K562 (cell line): ENCODE results near the gene HOXD9. TPM values are rescaled to one million over a fixed set of nuclear protein-coding genes. Genes with fewer than 3 reads are reported as not detected.

Experiments used
- ATAC-seq: fragments of 200-7000 bp; cut with Tn5 transposase; 3 replicates; pipeline ENCODE4 v1.9.1; 2020; ENCODE audit warnings: moderate library complexity
- BruUV-seq: library from RNA; stranded (reverse); fragments of 400-500 nt; replicated peaks from 2 replicates; lab custom pipeline; 2021; lab: Mats Ljungman, UMichigan
- CTCF ChIA-PET: fragments of 300-600 bp; formaldehyde crosslinking; extraction: SDS; loops from one replicate; lab custom pipeline; 2021; ENCODE audit warnings: low intra/inter-chr PET ratio; lab: Yijun Ruan, JAX
- POLR2A ChIA-PET: fragments of 300-600, 350-650 bp; sonication (Branson Sonifier 250); formaldehyde crosslinking; extraction: SDS; loops from one replicate; lab custom pipeline; 2021; ENCODE audit warnings: antibody characterized with exemption, inconsistent platforms; lab: Yijun Ruan, JAX
- DNase-seq, 4 experiments: peaks; one replicate each; pipeline versions ENCODE4 v3.0.0 to v3.0.0-alpha.2; 2011 to 2018; ENCODE audit warnings: low spot score in 3 of 4, mixed read lengths in 3 of 4; ENCODE audit errors: extremely low read depth in 1 of 4
- FAIRE-seq: peaks from 2 replicates; lab custom pipeline; 2011; peaks lifted over from hg19 to GRCh38; lab: Jason Lieb, UNC
- H2AFZ ChIP-seq: 2 replicates; pipeline ENCODE4 v1.6.0; 2011; ENCODE audit warnings: low read depth, low read length, control low read depth, inconsistent platforms
- H3K27ac ChIP-seq: fragments of 200-600 bp; 3 replicates; pipeline ENCODE4 v1.8.0; 2011; ENCODE audit warnings: low read depth, mild to moderate bottlenecking, control low read depth, inconsistent platforms, low read length, moderate library complexity, mixed read lengths; ENCODE audit errors: extremely low read depth
- H3K27me3 ChIP-seq, 2 experiments: fragments of 300-600 bp in 1 of 2; 2 replicates in 1 of 2; 3 replicates in 1 of 2; pipeline versions ENCODE4 v1.6.0 to v1.8.0; 2011; ENCODE audit warnings: inconsistent platforms in 2 of 2, low read length in 2 of 2, mild to moderate bottlenecking in 1 of 2, mixed read lengths in 1 of 2, moderate library complexity in 1 of 2; ENCODE audit not compliant: control insufficient read depth in 2 of 2, insufficient read depth in 2 of 2
- H3K36me3 ChIP-seq: fragments of 300-600 bp; 3 replicates; pipeline ENCODE4 v1.8.0; 2011; ENCODE audit warnings: mild to moderate bottlenecking, low read length, inconsistent platforms; ENCODE audit not compliant: control insufficient read depth, insufficient read depth
- H3K4me1 ChIP-seq, 2 experiments: fragments of 200-600 bp in 1 of 2; replicated peaks in 1 of 2; 2 replicates in 1 of 2; 3 replicates in 1 of 2; pipeline versions ENCODE4 v1.5.1 to v1.8.0; 2011; ENCODE audit warnings: inconsistent platforms in 2 of 2, low read length in 2 of 2, mild to moderate bottlenecking in 1 of 2, mixed read lengths in 1 of 2, moderate library complexity in 1 of 2; ENCODE audit not compliant: control insufficient read depth in 2 of 2, insufficient read depth in 2 of 2
- H3K4me2 ChIP-seq: 2 replicates; pipeline ENCODE4 v1.6.1; 2011; ENCODE audit warnings: low read length, control low read depth, inconsistent platforms, mixed read lengths; ENCODE audit not compliant: insufficient read depth
- H3K4me3 ChIP-seq: fragments of 200-600 bp; sonication (generic), shearing (Covaris generic); 2 replicates; pipeline ENCODE4 v1.5.1; 2016; ENCODE audit warnings: control low read depth, inconsistent platforms
- H3K79me2 ChIP-seq: fragments of 200-600 bp; 3 replicates; pipeline ENCODE4 v1.8.0; 2011; ENCODE audit warnings: low read length, inconsistent platforms; ENCODE audit not compliant: control insufficient read depth, insufficient read depth
- H3K9ac ChIP-seq, 2 experiments: 2 replicates each; pipeline versions ENCODE4 v1.6.0 to v1.6.1; 2011; ENCODE audit warnings: low read depth in 2 of 2, low read length in 2 of 2, control low read depth in 1 of 2, inconsistent platforms in 1 of 2, mild to moderate bottlenecking in 1 of 2, mixed read lengths in 1 of 2; ENCODE audit not compliant: insufficient read depth in 1 of 2
- H3K9me1 ChIP-seq: one replicate; pipeline ENCODE4 v1.6.0; 2011; ENCODE audit warnings: inconsistent platforms, mild to moderate bottlenecking, low read length, moderate library complexity; ENCODE audit not compliant: control insufficient read depth, insufficient read depth
- H3K9me3 ChIP-seq: replicated peaks from 2 replicates; pipeline ENCODE4 v1.5.1; 2011; ENCODE audit warnings: low read depth, low read length, inconsistent platforms; ENCODE audit not compliant: control insufficient read depth, insufficient read depth
- H4K20me1 ChIP-seq: replicated peaks from 2 replicates; pipeline ENCODE4 v1.6.1; 2011; ENCODE audit warnings: low read length, inconsistent platforms, mixed read lengths; ENCODE audit not compliant: control insufficient read depth, insufficient read depth
- CAMTA2 ChIP-seq: fragments of 250-450 bp; sonication (Bioruptor Pico); conservative IDR thresholded peaks from 2 replicates; pipeline ENCODE4 v1.5.1; 2022
- FOSL1 ChIP-seq: fragments of 200-800 bp; sonication (Bioruptor generic); conservative IDR thresholded peaks from 2 replicates; pipeline ENCODE4 v1.6.1; 2016; ENCODE audit warnings: missing genetic modification characterization, missing compliant biosample characterization
- HCFC1 ChIP-seq: IDR thresholded peaks from 2 replicates; pipeline ENCODE4 v1.6.1; 2012; ENCODE audit warnings: low read depth, low read length, improper control_type of control experiment
- MCM2 ChIP-seq: fragments of 450-650 bp; IDR thresholded peaks from 2 replicates; pipeline ENCODE4 v1.6.1; 2017; ENCODE audit warnings: low read depth, mild to moderate bottlenecking
- NFXL1 ChIP-seq: fragments of 450-650 bp; formaldehyde crosslinking; IDR thresholded peaks from 2 replicates; pipeline ENCODE4 v1.4.0; 2021; ENCODE audit warnings: mild to moderate bottlenecking
- SIN3A ChIP-seq, 2 experiments: fragments of 150-350 bp in 1 of 2; IDR thresholded peaks; 2 replicates each; pipeline ENCODE4 v1.6.1; 2011 to 2016; ENCODE audit warnings: borderline replicate concordance in 2 of 2, low read depth in 2 of 2, low read length in 2 of 2, mild to moderate bottlenecking in 2 of 2, moderate library complexity in 2 of 2; ENCODE audit not compliant: control insufficient read depth in 1 of 2
- SNIP1 ChIP-seq: fragments of 450-650 bp; IDR thresholded peaks from 2 replicates; pipeline ENCODE4 v1.7.1; 2017; ENCODE audit warnings: low read depth, mild to moderate bottlenecking
- SREBF1 ChIP-seq: fragments of 150-350 bp; IDR thresholded peaks from 2 replicates; pipeline ENCODE4 v1.6.1; 2014; ENCODE audit warnings: antibody characterized with exemption, low read depth, low read length, borderline replicate concordance
- SRF ChIP-seq, 2 experiments: fragments of 250-450, 450-650 bp in 1 of 2; sonication (Bioruptor Pico) in 1 of 2; sonication (generic) in 1 of 2; formaldehyde crosslinking; IDR thresholded peaks; 2 replicates each; pipeline versions ENCODE4 v1.5.0 to v1.5.1; 2020 to 2022; ENCODE audit warnings: mild to moderate bottlenecking in 1 of 2, missing genetic modification reagents in 1 of 2
- TOE1 ChIP-seq, 2 experiments: fragments of 450-650 bp in 1 of 2; sonication (generic) in 1 of 2; formaldehyde crosslinking in 1 of 2; IDR thresholded peaks; 2 replicates each; pipeline versions ENCODE4 v1.7.1 to v1.8.0; 2016 to 2022; ENCODE audit warnings: borderline replicate concordance in 2 of 2, mild to moderate bottlenecking in 2 of 2, antibody characterized with exemption in 1 of 2, inconsistent platforms in 1 of 2, low read depth in 1 of 2, missing genetic modification reagents in 1 of 2, moderate library complexity in 1 of 2
- WHSC1 ChIP-seq: IDR thresholded peaks from one replicate; pipeline ENCODE4 v1.6.1; 2012; ENCODE audit warnings: low read length, control low read depth, inconsistent platforms
- ZNF124 ChIP-seq: sonication (generic); formaldehyde crosslinking; IDR thresholded peaks from 2 replicates; pipeline ENCODE4 v1.8.1; 2022; ENCODE audit warnings: missing genetic modification reagents
- ZNF274 ChIP-seq: IDR thresholded peaks from 2 replicates; pipeline ENCODE4 v1.6.1; 2011; ENCODE audit warnings: low read depth, mild to moderate bottlenecking, low read length, moderate library complexity, borderline replicate concordance
- ZNF436 ChIP-seq: fragments of 250-450, 450-650 bp; sonication (Bioruptor Pico); formaldehyde crosslinking; IDR thresholded peaks from 2 replicates; pipeline ENCODE4 v1.7.0; 2020; ENCODE audit warnings: mild to moderate bottlenecking
- WGBS: fragments of 100-300 bp; shearing (Covaris generic); methylation state at CpG from one replicate; pipeline ENCODE4 v1.1.6; 2016; ENCODE audit warnings: low coverage, mixed read lengths; ENCODE audit not compliant: insufficient coverage; ENCODE audit errors: missing lambda C conversion rate; 5-methylcytosine and 5-hydroxymethylcytosine counted together
- in situ Hi-C: fragments of 300-500 bp; cut with MboI; formaldehyde crosslinking; loops from 4 replicates; pipeline ENCODE4 v1.15.0; 2018; ENCODE audit warnings: inconsistent platforms, mixed read lengths
- intact Hi-C: fragments of 100-400 bp; cut with micrococcal nuclease; formaldehyde crosslinking; loops from 2 replicates; pipeline ENCODE4 v1.14.2; 2022
- polyA plus RNA-seq, 8 experiments: library from polyadenylated mRNA; depleted of rRNA in 4 of 8; stranded (reverse) in 5 of 8; unstranded in 3 of 8; fragments of >200 nt; fragmentation: Nextera tagmentation in 2 of 8; fragmentation: Illumina TruSeq in 1 of 8; extraction: Ambion mirVana in 2 of 8; extraction: Trizol in 1 of 8; gene quantifications; 2 replicates each; pipeline versions ENCODE4 v1.2.1 to v1.2.3, GENCODE V29; 2011 to 2014; ENCODE audit warnings: inconsistent platforms in 1 of 8, missing spikeins in 1 of 8
- total RNA-seq, 7 experiments: library from RNA; depleted of rRNA in 6 of 7; stranded (reverse); fragments of >200 nt in 6 of 7; fragmentation: Illumina TruSeq in 2 of 7; extraction: Trizol in 2 of 7; gene quantifications; 2 replicates each; pipeline versions ENCODE4 v1.2.1 to v1.2.3, GENCODE V29; 2011 to 2021; ENCODE audit warnings: low replicate concordance in 1 of 7
- TF ChIP-seq, protein P1 (sequence below): IDR thresholded peaks from 2 replicates; pipeline ENCODE4 v1.6.1; 2014; ENCODE audit warnings: antibody characterized with exemption

Gene HOXD9
- total and polyA plus RNA-seq, 9 of the 15 experiments (the other 6 are each of a cell fraction or from before 2014, with no cell fraction given): not detected

DNA sequence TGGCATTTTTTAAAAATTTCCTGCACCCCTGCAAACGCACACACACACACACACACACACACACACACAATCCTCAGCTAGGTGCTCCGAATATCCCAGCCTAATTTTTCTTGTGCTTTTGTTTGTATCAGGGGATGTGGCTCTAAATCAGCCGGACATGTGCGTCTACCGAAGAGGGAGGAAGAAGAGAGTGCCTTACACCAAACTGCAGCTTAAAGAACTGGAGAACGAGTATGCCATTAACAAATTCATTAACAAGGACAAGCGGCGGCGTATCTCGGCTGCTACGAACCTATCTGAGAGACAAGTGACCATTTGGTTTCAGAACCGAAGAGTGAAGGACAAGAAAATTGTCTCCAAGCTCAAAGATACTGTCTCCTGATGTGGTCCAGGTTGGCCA is 28.2 kb upstream of the HOXD9 start (continued):
- TF ChIP-seq WHSC1 (no peak), ZNF436 (no peak), SIN3A (IDR thresholded peaks at IDR 0.05; ENCODE audit: borderline replicate concordance in 2 of 2, control insufficient read depth in 1 of 2, low read depth in 2 of 2, low read length in 2 of 2) (no peak), CAMTA2 (CRISPR knock-in tag) (no peak), SRF (CRISPR knock-in tag; IDR thresholded peaks at IDR 0.05) (no peak), HCFC1 (no peak)
- TF ChIP-seq, all 486 proteins: peak for 0

DNA sequence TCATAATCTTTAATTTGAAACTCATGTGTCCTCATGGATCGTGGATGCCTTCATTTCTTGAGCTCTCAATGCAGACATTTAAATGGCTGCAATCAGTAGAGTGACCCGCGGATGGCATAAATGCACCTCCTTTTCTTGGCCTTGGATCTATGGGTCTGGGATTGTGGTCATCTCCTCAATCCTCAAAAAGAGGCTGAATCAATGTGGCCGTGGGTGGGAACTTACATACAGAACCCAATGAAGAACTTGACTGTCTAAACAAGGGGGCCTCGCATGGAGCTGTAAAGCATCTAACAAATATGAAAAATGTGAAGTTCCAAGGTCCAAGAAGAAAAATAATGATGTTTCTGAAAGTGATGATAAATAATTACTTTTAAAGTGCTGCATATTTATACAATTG is 27.1 kb upstream of the HOXD9 start:
- FAIRE-seq (peak; percentile 40), ATAC-seq (no peak), DNase-seq (no peak)
- TF ChIP-seq FOSL1 (no peak), TOE1 (IDR thresholded peaks at IDR 0.05; ENCODE audit: borderline replicate concordance) (no peak), TOE1 (CRISPR knock-in tag; IDR thresholded peaks at IDR 0.05; ENCODE audit: borderline replicate concordance, low read depth) (no peak), ZNF274 (no peak), MCM2 (no peak), SREBF1 (no peak), ZNF124 (CRISPR knock-in tag) (no peak), SNIP1 (no peak), NFXL1 (CRISPR knock-in tag) (no peak)
- TF ChIP-seq, protein P1, sequence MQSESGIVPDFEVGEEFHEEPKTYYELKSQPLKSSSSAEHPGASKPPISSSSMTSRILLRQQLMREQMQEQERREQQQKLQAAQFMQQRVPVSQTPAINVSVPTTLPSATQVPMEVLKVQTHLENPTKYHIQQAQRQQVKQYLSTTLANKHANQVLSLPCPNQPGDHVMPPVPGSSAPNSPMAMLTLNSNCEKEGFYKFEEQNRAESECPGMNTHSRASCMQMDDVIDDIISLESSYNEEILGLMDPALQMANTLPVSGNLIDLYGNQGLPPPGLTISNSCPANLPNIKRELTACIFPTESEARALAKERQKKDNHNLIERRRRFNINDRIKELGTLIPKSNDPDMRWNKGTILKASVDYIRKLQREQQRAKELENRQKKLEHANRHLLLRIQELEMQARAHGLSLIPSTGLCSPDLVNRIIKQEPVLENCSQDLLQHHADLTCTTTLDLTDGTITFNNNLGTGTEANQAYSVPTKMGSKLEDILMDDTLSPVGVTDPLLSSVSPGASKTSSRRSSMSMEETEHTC: no peak
- ChIA-PET POLR2A (no interaction called here), CTCF (no interaction called here)
- no peak overlapping the region for H3K9ac ChIP-seq
- H3K9me3 ChIP-seq: no peaks in the 10 kb centered on the region
- H3K4me2 ChIP-seq: no peak overlapping the region
- WGBS: 9% methylated on average over 5 of the region's 5 CpGs
- H3K27ac ChIP-seq: no peak overlapping the region
- H3K4me1 ChIP-seq: peaks cover 8 to 33% of the 10 kb centered on the region in 2 experiments
- H4K20me1 ChIP-seq: peaks cover 17% of the 10 kb centered on the region; the same call in 1 of the 2 replicates
- H3K4me3 ChIP-seq: no peak overlapping the region
- intact Hi-C loops (loop anchor here (5.0 kb wide), 4 partner anchors 218 to 1348 kb away; no protein-coding TSS in a partner anchor), in situ Hi-C loops (loop anchor here (5.0 to 25.0 kb wide), 2 partner anchors 733 to 1058 kb away; no protein-coding TSS in a partner anchor)
- H2AFZ ChIP-seq: no peak overlapping the region
- no peaks in the 10 kb centered on the region for H3K9me1 ChIP-seq
- no TSS peak for BruUV-seq
- H3K79me2 ChIP-seq: no peaks in the 10 kb centered on the region
- peaks cover 70 to 78% of the 10 kb centered on the region in 2 experiments for H3K27me3 ChIP-seq
- H3K36me3 ChIP-seq: no peaks in the 10 kb centered on the region
